ENCODE results near the gene FXYD2.
"Not testable (repeated sequence)": the region's sequence is repeated elsewhere in the genome, so short reads cannot be mapped to it uniquely, and the experiment has no call there.

FXYD2 gene

DNA sequence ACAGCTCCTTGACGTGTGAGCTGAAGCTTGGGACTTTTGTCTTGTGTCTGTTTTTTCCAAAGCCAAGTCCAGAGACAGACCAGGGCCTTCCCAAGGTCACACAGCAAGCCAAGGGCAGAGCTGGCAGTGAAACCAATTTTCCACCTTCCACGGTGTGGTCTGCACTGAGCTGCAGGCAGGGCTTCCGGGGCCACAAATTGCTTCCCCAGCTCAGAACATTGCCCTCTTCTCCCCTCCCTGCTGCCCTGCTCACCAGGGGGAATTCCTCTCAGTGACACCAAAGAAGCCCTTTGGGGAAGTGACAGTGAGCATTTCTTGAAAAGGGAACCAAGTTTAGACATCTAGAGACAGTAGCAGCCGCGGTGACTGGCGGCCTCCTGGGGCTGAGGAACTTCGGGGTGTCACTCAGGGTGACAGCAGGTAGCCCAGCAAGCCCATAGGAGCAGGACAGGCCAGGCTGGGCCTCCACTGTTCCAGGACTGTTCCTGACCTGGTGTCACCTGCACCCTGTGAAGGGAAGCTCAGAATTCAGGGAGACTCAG, 9.2 kb downstream of the FXYD2 start:
- TF ChIP-seq, protein P1, sequence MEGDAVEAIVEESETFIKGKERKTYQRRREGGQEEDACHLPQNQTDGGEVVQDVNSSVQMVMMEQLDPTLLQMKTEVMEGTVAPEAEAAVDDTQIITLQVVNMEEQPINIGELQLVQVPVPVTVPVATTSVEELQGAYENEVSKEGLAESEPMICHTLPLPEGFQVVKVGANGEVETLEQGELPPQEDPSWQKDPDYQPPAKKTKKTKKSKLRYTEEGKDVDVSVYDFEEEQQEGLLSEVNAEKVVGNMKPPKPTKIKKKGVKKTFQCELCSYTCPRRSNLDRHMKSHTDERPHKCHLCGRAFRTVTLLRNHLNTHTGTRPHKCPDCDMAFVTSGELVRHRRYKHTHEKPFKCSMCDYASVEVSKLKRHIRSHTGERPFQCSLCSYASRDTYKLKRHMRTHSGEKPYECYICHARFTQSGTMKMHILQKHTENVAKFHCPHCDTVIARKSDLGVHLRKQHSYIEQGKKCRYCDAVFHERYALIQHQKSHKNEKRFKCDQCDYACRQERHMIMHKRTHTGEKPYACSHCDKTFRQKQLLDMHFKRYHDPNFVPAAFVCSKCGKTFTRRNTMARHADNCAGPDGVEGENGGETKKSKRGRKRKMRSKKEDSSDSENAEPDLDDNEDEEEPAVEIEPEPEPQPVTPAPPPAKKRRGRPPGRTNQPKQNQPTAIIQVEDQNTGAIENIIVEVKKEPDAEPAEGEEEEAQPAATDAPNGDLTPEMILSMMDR (IDR thresholded peaks at IDR 0.05; ENCODE audit: borderline replicate concordance, insufficient read depth, low read depth, low read length): no peak
- peak overlapping the region; percentile 45 for H3K4me3 ChIP-seq (ENCODE audit: low read depth, low read length)

DNA sequence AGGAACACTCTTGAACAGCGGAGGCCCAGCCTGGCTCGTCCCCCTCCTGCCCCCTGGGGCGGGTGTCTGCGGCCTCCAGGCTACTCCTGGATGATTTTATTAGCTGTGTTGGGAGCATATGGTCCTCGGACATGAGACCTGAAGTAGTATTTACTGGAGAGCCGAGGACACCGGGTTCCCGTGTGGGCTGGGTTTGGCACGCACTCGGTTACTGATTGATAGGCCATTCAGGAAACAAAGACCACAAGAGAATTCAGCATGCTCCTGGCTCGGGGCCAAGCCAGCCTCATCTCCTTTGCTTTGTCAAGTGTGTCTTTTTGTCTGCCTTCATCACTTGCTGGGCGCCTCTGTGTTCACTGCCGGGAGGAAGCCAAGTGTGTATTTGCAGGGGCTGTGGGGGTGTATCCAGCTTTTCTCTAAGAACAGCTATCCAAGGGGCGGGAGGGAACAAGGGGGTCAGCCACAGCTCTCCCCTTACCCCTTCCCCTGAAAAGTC, 9.7 kb downstream of the FXYD2 start:
- TF ChIP-seq, protein P1 (IDR thresholded peaks at IDR 0.05; ENCODE audit: borderline replicate concordance, insufficient read depth, low read depth, low read length): no peak
- H3K4me3 ChIP-seq (ENCODE audit: low read depth, low read length): peak overlapping the region; percentile 45

DNA sequence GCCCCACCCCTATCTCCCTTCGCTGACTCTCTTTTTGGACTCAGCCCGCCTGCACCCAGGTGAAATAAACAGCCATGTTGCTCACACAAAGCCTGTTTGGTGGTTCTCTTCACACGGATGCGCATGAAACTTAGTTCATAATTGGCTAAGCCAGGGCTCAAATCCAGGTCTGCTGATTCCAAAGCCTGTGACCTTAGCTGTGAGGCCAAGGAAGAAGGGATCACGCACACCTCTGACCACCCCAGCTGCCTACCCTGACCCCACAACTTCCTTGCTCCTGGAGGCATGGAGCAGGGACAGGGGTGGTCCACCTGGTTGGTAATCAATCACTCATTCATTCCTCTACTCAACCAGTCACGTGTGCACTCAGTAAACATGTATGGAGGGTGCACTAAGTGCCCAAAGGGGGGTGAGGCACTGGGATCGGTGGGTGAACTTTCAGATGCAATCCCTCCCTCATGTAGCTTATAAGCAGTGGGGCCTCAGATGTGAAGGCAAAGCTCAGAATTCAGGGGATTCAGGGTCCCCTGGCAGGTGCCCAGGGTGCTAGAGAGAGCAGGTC, 10.3 kb downstream of the FXYD2 start:
- TF ChIP-seq, protein P1 (IDR thresholded peaks at IDR 0.05; ENCODE audit: borderline replicate concordance, insufficient read depth, low read depth, low read length): no peak
- H3K4me3 ChIP-seq (ENCODE audit: low read depth, low read length): no peak overlapping the region

DNA sequence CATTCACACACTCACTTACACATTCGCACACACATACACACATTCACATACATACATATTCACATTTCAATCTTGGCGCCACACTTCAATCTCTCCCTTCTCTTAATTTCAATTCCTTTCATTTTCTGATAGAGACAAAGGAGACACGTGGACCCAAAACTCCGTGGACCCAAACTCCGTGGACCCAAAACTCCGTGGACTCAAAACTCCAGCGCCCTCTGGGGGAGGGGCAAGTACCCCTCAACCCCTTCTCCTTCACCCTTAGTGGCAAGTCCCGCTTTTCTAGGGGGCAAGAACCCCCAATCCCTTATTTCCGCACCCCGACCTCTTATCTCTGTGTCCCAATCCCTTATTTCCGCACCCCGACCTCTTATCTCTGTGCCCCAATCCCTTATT, 14.5 kb downstream of the FXYD2 start:
- not testable (repeated sequence) for H3K4me3 ChIP-seq (ENCODE audit: low read depth, low read length)

DNA sequence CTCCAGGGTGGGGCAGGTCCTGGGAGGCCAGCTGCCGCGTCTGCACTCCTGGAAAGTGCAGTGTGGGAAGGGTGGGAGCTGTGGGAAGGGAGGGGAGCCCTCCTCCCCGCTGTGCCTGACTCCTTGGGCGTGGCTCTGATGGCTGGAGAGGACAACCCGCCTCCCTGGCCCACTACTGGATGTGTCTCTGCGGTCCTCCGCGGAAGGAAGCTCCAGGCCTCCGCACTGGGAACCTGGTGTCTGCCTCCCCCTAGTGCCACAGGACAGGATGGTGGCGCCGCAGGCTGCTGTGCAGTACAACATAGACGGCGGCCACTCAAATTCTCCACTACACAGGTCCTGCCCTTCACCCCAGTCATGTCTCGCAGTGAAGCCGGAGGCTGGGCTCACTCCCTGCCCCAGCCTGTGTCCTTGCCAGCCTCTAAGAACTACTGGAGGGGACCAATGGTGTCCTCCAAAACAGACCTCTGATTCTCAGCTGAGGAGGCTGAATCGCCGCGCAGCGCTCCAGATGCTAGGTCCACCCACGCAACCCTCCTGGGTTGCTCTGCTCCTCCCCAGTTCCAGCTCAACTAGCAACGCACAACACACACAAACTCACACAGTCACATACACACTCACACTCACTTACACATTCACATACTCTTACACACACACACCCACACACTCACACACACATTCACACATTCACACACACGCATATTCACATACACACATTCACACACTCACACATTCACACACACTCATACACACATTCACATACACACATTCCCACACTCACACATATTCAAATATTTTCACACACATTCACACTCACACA, 15.1 kb downstream of the FXYD2 start:
- TF ChIP-seq, protein P1 (IDR thresholded peaks at IDR 0.05; ENCODE audit: borderline replicate concordance, insufficient read depth, low read depth, low read length): 0 out of 2 replicates have a peak, but pooled peaks have one; percentile 12
- no peak overlapping the region for H3K4me3 ChIP-seq (ENCODE audit: low read depth, low read length)

DNA sequence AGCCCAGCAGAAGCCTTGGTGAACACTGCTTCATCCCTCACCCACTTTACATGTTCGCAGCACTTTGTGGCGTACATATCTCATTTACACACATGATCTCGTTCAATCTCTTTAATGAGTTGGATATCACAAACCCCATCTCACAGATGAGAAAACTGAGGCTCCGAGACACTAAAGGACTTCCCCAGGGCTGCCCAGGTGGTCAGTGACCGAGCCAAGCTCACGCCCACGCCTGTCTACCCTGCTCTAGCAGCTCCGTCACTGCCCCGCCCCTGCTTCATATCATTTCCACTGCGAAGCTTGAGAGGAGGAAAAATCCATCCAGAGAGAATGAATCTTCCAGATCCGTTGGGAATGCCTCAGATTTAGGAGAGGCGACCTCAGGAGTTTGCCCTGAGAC, 15.8 kb downstream of the FXYD2 start:
- H3K4me3 ChIP-seq (ENCODE audit: low read depth, low read length): no peak overlapping the region
- TF ChIP-seq, protein P1 (IDR thresholded peaks at IDR 0.05; ENCODE audit: borderline replicate concordance, insufficient read depth, low read depth, low read length): no peak

DNA sequence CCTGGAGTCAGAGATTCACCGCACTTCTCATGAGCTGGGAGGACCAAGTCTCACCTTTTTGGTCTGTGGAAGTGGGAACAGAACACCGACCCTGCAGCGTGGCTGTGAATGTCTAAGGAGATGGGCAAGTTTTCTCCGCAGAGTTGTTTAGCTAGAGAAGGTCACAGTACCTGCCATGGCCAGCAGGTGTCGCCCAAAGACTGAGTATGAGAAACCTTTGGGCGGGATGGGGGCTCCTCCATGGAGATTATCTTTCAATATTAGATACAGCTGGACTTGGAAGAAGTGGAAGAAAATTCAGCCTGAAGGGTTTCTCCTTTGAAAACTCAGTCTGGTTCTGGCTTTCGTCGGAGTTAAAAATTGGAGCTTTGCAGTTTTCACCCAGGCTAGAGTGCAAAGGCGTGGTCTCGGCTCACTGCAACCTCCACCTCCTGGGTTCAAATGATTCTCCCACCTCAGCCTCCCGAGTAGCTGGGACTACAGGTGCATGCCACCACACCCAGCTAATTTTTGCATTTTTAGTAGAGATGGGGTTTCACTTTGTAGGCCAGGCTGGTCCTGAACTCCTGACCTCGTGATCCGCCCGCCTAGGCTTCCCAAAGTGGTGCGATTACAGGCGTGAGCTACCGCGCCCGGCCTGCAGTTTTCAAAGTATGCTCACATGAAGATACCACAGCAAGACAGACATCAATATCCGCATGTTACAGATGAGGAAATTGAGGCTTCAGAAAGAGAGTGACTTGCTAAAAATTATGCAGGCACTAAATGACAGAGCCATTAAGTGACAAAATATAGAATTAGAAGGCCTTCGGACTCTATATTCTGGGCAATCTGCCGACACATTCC, 16.8 kb downstream of the FXYD2 start:
- TF ChIP-seq, protein P1 (IDR thresholded peaks at IDR 0.05; ENCODE audit: borderline replicate concordance, insufficient read depth, low read depth, low read length): peak; percentile 80
- H3K4me3 ChIP-seq (ENCODE audit: low read depth, low read length): no peak overlapping the region
